22Rv1 (cell line): ENCODE results near the gene APOL5.

Experiments used
- H3K27ac ChIP-seq: fragments of 450-650 bp; 2 replicates; pipeline ENCODE4 v1.5.1; 2017
- CTCF ChIP-seq: fragments of 450-650 bp; IDR thresholded peaks from 2 replicates; pipeline ENCODE4 v1.5.1; 2017; ENCODE audit warnings: mild to moderate bottlenecking
- ZFX ChIP-seq: fragments of 450-650 bp; IDR thresholded peaks from 2 replicates; pipeline ENCODE4 v1.6.1; 2017; ENCODE audit warnings: antibody characterized with exemption, borderline replicate concordance

The APOL5 gene

GRCh38 chr22:35742342-35743100 is 24.8 kb downstream of the APOL5 start:
- H3K27ac ChIP-seq: no peak overlapping the region
- TF ChIP-seq ZFX (no peak), CTCF (no peak)

- no peak overlapping the region for H3K27ac ChIP-seq
- TF ChIP-seq ZFX (no peak), CTCF (no peak)
Measured at GRCh38 chr22:35743326-35743860, 25.7 kb downstream of the APOL5 start.

GRCh38 chr22:35746248-35746647 is 28.6 kb downstream of the APOL5 start:
- no peak overlapping the region for H3K27ac ChIP-seq
- TF ChIP-seq CTCF (no peak), ZFX (no peak)

- H3K27ac ChIP-seq: no peak overlapping the region
- no peak for TF ChIP-seq ZFX
- no peak for TF ChIP-seq CTCF
Measured at GRCh38 chr22:35746946-35747703, 29.5 kb downstream of the APOL5 start.

GRCh38 chr22:35749808-35750207 is 32.1 kb downstream of the APOL5 start:
- TF ChIP-seq CTCF (no peak), ZFX (no peak)
- H3K27ac ChIP-seq: no peak overlapping the region

- no peak overlapping the region for H3K27ac ChIP-seq
- TF ChIP-seq ZFX: no peak
- no peak for TF ChIP-seq CTCF
Measured at GRCh38 chr22:35752006-35752862, 34.6 kb downstream of the APOL5 start.
